ENCODE measurements around the gene SH3RF1.

Gene SH3RF1

DNA sequence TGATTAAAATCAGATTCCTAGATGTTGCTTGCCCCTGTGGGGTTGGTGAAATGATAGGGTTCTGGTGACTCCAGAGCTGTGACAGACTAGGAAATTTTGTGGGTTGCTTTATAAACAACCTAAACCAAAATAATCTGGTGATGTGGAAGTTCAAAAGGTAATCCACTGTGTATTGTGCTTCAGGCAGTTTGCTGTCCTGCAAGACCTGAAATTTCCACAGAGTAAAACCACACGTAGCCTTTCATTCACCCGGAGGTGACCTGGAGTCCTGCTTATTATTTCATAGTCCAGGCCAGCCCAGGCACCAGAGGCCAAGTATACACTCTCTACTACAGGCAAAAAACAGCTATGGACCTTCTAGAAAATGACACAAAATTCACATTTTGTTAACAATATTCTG lies 146.1 kb downstream of the SH3RF1 start:
- no peak for DNase-seq

DNA sequence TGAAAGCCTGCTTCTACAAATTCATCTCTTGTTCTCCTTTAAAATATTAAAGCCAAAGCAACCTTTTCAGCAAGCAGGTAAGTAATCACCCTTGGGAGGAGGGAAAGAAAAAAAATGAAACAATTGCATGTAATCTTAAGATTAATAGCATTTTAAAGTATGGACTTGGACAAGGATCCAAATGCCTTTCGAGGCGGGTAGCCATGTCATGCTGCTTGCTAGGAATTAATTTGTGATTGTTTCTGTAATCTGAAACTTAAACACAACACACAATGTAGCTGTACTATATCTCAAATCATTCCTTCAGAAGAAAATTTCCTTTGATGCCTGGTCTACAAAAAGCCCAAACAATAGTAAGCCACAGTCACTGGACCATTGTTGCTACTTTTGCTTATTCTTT lies 148.3 kb downstream of the SH3RF1 start:
- no peak for DNase-seq

DNA sequence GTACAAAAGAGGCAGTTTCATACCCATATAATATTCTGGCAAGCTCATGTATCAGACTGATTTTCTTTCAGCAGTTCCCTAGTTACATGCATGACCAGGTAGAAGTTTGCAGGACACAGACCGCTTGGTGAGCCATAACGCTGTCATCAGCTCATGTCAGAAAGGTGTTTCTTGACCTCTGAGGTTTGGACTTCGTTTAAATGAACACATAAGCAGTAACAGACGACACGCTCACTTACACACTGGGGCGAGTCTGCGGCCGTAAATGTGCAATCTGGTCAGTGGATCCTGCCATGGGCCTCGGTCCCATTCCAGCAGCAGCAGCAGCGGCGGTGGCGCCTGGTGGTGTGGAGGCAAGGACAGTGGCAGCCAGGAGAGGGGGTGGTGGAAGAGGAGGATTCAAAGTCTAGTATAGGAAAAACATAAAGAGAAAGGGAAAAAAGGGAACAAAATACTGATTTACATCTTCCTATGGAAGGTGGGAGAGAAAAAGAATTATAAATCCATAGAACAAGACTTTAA lies 148.8 kb downstream of the SH3RF1 start:
- DNase-seq, result no peak

DNA sequence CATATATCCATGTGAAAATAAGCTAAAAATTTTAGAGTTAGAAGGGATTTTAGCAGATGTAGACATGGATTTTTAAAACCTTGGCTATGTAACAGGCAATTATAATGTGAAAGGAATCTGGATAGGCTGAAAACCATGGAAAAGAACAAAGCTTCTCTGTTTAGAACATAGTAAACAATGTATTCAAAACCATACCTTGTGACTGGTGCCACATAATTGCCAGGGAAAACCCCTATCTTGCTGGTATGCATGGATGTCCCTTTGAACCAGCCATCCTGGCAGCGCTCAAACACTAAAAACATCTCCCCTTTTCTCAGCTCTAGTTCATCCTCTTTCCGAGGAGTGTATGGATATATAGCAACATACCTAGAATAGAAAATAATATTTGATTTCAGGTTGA lies 150.1 kb downstream of the SH3RF1 start:
- DNase-seq, result no peak

DNA sequence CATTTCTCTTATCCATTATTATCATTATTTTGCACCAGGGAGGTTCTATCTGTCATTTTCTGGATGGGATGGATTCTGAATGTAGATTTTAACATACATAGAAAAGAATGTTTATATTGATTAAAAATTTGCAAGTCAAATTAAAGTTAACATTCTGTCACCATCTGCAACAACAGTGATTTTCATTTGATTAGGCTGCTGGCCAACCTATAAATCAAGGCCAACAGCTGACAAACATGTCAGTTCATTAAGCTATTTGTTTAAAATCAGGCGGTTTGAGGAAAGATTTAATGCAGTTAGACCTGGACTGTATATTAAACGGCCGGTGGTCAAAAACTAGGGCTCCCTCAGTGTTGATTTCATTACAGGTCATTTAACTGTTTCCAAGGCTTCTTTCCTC lies 151.2 kb downstream of the SH3RF1 start:
- DNase-seq, result no peak

DNA sequence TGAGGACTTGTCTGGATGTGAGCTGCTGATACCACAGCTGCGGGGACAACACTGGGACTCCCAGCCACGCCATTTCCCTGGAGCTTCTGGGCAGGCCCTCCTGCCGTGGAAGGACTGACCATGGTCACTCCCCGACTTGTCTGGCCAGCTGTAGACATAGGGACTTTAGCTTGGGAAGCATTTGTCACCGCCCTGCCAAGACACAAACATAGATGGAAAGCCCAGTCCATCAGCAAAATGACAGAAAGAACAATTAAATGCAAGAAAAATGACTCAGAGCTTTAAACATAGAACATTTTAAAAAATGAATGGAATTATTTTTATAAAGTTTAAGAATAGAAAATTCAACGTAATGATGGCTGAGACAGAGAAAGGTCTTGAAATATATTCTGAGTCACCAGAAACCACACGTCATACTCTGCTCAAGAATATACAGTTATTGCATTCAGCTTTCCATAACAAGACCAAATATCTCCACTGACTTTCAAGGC lies 153.1 kb downstream of the SH3RF1 start:
- DNase-seq, result no peak

DNA sequence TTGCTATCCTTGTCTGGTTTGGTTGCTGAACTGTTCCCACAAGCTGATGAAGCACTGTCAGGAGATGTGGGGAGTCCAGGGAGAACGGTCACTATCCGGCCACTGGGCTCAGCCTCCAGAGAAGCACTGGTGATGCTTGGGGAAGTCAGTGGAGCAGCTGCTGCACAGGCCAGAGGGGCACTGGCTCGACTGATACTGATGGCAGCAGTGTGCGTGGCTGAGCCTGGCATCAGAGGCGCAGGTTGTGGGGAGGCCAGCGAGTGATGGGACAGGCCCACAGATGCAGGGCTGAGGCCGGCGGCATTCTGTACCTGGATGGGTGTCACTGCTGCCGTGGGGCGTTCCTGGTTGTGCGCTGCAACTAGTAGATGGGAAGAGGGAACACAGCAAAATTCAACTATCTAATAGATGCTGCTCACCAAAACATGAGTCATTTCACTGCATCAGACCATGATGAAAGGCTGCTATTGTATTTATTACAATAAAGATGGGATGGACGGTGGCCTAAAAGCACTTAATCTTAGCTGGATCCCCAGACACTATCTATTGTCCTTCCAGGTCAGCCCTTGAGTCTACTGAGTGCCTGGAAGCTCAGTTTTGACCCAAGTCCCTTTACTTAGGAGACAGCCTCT lies 154.4 kb downstream of the SH3RF1 start:
- DNase-seq, result no peak

DNA sequence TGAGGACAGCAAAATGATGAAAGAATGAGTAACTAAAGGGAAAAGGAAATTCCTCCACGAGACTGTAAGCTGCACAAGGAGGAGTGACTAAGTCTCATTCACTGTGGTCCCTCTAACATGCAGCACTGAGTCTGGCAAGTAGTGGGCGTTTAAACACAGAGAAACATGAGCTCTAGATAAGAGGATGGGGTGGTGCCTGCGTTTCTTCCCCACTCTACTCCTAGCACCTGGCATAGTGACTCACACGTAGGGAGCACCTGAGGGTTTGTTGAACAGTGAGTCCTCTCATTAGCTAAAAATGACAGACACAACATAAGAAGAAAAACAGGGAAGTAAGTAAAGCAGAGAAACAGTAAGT lies 154.9 kb downstream of the SH3RF1 start:
- DNase-seq, result peak; percentile 50

DNA sequence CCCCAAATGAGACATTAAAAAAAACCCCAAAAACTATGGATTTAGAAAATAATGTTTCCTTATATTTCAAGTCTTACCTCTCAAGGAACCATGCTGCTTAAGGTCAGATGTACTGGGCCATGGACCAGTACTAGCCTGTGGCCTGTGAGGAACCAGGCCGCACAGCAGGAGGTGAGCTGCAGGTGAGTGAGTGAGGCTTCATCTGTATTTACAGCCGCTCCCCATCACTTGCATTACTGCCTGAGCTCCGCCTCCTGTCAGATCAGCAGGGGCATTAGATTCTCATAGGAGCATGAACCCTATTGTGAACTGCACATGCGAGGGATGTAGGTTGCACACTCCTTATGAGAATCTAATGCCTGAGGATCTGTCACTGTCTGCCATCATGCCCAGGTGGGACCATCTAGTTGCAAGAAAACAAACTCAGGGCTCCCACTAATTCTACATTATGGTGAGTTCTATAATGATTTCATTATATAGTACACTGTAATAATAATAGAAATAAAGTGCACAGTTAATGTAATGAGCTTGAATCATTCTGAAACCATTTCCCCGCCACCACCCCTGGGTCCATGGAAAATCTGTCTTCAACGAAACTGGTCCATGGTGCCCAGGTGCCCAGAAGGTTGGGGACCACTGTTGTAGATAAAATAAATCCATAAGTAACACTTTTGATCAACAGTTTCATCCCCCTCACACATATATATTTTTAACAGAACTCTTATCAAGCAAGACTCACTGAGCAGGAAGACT lies 155.4 kb downstream of the SH3RF1 start:
- DNase-seq, result no peak

DNA sequence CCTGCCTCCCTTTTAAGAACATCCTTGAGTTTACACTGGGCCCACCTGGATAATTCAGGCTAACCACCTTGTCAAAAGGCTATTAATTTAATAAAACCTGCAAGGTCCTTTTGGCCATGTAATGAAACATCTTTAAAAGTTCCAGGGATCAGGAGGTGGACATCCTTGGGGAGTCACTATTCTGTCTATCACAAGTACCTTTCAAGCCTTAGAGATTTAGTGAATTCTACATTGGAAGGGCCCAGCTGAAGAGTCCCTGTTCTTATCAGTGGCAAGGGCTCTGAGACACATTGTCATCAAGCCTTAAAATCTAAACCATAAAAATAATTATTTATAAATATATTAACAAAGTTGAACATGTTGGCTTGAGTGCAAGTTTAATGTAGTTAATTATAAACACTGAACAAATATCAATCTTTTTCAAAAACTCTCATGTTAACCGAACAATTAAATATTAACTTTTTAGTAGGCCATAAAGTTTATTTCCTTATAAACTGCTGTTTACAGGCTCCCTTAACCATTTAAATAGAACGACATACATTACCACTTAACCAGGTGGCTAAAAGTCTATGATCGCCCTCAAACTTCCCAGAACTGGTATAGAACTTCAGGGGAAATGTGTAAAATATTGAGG lies 156.3 kb downstream of the SH3RF1 start:
- DNase-seq, result no peak

DNA sequence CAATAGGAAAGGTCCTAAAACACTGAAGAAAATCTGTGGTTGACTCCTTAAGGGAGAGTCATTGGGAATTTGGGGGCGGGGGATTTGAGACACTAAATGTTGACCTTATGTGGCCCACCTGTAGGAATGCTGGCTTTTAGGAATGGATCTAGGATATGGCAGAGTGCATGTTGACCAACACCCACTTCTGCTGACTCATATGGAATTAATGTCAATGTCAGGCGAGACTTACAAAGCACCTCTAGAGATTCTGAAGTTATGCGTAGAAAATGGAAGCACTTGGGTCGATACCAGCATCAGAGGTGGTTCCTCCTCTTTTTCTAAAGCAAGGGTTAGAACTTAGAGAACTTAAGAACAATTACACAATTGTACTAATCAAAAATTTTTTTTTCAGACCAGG lies 160.1 kb downstream of the SH3RF1 start:
- DNase-seq, result no peak

DNA sequence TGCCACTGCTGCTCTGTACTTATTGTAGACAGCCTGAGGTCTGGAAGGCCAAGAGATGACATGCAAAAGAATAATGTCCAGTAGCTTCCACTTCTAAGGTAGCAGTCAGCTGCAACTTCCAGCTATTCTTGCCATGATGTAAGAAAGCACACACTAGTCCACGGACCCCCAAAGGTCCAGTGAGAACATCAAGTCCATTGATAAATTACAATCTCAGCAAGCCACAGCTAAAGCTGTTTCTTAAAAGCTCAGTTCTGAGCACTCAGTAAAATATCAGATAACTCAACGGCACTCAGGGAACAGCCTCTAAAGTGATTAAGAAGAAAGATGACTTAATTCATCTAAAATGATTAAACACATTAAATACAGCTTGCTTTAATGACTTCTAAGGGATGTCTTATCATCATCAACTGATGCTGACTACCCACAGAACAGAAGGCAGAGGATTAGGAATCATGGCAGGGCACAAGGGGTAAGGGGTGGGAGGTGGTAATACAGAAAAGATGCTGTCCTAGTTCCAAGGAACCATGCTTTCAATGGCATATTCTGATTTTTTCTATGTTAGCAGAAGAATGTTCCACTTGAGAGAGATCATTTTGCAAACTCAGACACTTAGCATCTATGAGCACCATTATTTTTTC lies 161.6 kb downstream of the SH3RF1 start:
- DNase-seq, result no peak

DNA sequence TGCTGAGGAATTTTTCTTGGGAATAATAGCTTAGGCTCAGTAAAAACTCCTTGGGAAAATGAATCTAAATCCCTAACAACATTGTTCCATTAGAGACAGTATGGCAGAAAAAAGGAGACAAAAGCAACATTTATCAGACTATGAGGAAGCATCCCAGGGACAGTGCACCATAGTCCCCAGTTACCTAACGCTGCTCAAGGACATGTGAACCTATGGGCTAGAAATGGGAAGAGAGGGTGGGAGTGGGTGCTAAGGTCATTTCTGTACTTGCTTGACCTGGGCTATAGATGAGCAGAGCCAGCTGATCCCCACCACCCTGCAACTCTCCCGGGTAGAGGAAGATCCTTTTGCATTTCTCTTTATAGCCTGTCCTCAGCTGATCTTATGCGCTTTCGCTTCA lies 162.5 kb downstream of the SH3RF1 start:
- no peak for DNase-seq

DNA sequence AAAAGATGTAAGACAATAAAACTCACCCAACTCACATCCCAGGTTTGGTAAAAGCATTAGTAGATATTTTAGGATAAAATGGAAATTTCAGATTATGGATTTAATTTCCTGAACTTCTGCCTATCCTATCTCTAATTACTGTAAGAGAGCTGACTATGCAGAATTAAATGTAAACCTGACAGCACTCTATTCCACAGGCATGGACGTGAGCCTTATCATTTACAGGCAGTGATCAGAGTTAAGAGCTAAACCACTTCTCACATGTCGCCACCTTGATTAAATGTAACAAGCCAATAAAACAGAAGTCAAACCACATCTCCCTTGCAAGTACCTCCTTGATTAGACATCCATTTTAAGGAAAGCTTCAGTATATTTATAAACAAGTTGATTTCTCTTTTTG lies 163.2 kb downstream of the SH3RF1 start:
- DNase-seq, result no peak

DNA sequence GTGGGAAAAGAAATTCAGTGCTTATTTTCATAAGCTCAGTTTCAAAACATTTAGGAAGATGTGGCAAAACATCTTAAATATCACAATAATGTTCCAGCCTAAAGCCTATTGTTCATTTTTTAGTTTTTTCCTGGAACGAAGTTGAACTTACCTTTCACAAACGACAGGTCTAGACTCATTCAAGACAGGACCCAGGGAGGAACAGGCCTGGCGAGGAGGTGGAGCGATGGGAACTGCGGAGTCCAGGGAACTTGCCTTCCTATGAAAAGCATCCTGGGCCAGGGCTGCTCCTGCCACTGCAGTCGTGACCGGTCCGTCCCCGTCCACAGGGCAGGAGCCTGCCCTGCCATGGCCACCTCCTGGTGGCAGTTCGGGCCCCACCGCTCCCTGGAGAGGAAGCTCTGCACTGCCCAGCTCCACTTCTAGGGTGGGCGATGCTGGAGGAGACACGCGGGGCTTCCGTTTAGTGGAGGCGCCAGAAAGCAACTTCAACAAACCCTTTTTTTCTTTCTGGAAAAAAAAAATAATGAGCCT lies 164.0 kb downstream of the SH3RF1 start:
- DNase-seq, result no peak

DNA sequence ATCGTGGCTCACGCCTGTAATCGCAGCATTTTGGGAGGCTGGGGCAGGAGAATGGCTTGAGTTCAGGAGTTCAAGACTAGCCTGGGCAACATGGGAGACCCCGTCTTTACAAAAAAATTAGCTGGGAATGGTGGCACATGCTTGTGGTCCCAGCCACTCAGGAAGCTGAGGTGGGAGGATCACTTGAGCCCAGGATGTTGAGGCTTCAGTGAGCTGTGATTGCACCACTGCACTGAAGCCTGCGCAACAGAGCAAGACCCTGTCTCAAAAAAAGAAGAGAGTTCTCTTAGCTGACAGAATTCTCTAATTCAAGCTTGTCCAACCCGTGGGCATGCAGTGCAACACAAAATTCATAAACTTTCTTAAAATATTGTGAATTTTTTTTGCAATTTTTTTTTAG lies 165.1 kb downstream of the SH3RF1 start:
- DNase-seq, result peak; percentile 25

DNA sequence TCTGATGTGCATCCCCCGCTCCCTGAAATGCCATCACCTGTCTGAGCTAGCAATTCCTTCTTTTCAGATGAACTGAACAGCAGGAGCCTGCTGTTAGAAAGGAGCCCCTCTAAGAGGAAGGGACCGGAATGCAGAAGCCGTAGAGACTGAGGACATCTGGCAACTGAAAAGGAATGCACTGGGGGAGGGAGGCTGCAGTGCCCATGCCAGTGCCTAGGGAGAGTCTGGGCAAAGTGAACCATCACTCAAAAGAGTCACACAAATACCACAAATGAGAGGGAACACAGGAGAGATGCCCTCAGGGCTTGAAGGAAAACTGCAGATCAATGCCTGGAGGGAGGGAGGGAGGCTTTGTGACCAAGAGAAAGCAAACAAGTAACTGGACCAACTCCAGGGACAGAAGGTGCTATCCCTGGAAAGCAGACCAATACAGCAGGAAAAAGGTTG lies 166.8 kb downstream of the SH3RF1 start:
- no peak for DNase-seq

DNA sequence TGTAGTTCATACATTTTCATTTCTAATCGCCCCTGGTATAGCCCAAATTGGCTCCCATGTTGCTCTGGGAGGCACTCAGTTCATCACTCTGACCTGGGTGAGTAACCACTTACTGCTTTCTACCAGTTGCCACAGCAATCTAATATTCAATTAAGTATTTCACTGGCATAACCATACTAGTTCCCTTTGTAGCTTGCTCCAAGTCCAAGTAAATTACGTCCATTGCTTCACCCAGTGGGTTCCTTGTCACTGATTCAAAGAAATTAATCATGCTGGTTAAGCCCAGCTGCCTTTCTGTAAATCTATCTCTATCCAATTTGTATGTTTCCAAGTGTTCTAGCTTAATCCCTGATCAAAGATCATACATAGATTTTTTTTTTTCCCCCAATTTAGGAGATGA lies 168.7 kb downstream of the SH3RF1 start:
- DNase-seq, result peak; percentile 43

DNA sequence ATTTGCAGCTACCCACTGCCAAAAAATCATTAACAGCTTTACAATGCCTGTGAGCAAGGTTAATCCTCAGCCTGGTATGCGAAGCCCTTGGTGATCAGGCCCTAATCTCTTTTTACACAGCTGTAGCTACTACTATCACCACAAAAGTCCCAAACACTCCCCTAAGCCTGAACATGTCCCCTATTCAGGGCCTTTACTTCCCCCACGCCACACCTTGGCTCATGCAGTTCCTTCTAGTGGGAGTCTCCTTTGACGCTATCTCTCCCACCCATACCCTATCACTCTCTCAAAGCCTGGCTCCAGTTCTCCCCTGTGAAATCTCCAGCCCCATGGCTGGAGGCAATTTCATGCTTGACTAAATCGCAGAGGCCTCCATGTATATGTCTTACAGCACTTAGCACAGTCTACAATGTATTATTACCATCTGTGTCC lies 170.1 kb downstream of the SH3RF1 start:
- DNase-seq, result no peak

DNA sequence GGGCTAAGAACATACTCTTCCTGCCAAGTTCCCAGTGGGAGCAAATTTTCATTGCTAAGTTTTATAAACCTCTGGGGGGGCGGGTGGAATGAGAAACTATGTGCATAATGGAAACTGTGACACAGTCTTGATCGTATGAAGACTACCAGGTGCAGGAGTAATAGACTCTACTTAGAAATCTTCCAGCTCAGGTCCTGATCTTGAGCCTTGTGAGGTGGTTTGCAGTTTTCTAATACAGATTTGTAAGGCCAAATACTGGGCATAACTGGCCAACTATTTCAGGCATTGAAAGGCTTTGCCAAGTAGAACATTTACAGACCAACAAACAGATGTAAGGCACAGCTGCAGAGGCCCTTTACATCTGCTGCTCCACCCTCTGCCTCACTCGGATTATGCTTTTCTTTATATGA lies 171.0 kb downstream of the SH3RF1 start:
- peak; percentile 14 for DNase-seq

DNA sequence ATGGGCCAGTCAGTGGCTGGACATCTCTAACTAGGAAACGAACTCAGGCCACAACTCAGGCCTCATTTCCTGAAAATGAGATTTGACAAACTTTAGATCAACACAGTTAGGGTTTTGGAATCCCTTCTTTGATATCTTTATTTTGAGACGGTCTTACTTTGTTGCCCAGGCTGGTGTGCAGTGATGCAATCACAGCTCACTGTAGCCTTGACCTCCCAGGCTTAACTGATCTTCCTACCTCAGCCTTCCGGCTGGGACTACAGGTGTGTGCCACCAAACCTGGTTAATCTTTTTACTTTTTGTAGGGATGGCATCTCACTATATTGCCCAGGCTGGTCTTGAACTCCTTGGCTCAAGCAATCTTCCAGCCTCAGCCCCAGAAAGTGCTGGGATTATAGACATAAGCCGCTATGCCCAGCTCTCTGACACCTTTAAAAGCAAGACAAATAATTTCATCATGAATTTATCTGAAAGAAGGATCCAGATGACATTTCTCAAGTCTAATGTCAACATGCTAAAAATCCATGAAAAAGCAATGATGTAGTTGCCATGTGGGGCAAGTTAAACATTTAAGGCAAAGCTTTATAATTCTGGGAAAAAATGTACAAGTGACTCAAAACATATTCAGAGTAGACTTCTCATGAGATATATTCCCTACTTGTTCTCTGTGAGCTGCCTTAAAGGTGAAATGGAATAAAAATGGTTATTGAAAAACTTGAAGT lies 171.6 kb downstream of the SH3RF1 start:
- no peak for DNase-seq

DNA sequence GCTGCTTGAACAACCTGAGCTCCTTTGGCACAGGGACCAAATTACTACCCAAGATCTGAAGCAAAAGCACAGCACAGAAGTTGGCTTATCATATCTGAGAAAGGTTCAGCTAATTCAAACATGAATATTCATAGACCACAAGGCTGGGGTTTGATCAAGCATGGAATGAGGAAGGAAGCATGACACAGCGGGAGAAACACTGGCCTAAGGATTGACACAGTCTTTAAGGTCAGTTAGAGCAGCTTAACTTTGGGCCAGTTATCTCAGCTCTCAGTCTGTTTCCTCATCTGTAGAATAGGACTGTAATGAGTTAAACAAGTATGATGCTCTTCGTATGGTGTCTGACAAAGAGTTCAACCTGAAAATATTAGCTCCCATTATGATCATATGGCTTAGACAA lies 172.2 kb downstream of the SH3RF1 start:
- DNase-seq, result peak; percentile 92
